ENCODE data around the gene NPFFR1. TPM values are rescaled to one million over a fixed set of nuclear protein-coding genes. Genes with fewer than 3 reads are reported as not detected.

The NPFFR1 gene
- total RNA-seq, 4 donors from 2014 or later = 0.16 TPM; not detected in 3

DNA sequence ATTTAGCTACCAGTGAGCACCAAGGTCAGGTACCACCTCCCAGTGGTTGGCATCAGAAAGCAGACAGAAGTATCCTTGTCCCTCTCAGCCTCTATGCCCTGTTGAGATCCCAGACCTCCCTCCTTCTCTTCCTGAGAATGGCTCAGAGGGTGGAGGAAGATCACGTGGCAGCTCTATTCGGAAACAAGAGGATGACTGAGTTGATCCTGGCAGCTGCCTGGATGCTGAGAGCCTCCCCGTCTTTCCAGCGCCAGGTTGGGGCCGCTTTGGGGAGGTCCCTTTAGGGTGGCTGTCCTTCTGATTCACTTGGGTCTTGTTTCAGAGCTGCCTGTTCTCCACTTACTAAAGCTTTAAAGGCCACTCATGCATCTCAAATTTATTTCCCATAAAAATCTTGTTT lies 36.9 kb upstream of the NPFFR1 start:
- Histone ChIP-seq H3K27me3 (no peaks in the 10 kb centered on the region), H3K27ac (no peak overlapping the region), H3K36me3 (no peaks in the 10 kb centered on the region), H3K9me3 (no peaks in the 10 kb centered on the region), H3K4me1 (no peaks in the 10 kb centered on the region), H3K4me3 (no peak overlapping the region)
- intact Hi-C loops (cut with DNase I; ENCODE audit: low total_unique reads) = no loop called here
- in situ Hi-C loops (cut with MboI; ENCODE audit: low pct_ligation_motif_present in 1 of 4, low pct_unique_long_range_greater_than_20kb in 1 of 4, low sequenced_read_pairs in 3 of 4) = no loop called here
- TF ChIP-seq, protein P1, sequence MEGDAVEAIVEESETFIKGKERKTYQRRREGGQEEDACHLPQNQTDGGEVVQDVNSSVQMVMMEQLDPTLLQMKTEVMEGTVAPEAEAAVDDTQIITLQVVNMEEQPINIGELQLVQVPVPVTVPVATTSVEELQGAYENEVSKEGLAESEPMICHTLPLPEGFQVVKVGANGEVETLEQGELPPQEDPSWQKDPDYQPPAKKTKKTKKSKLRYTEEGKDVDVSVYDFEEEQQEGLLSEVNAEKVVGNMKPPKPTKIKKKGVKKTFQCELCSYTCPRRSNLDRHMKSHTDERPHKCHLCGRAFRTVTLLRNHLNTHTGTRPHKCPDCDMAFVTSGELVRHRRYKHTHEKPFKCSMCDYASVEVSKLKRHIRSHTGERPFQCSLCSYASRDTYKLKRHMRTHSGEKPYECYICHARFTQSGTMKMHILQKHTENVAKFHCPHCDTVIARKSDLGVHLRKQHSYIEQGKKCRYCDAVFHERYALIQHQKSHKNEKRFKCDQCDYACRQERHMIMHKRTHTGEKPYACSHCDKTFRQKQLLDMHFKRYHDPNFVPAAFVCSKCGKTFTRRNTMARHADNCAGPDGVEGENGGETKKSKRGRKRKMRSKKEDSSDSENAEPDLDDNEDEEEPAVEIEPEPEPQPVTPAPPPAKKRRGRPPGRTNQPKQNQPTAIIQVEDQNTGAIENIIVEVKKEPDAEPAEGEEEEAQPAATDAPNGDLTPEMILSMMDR (IDR thresholded peaks at IDR 0.05) = no peak
- TF ChIP-seq EP300 (IDR thresholded peaks at IDR 0.05; ENCODE audit: low read depth) (no peak), POLR2AphosphoS5 (IDR thresholded peaks at IDR 0.05) (no peak), POLR2A (IDR thresholded peaks at IDR 0.05) (no peak)
- DNase-seq = no peak
- 87% methylated on average over 5 of the region's 5 CpGs; no CpG with 5 or more reads in 1 of the 2 donors for WGBS, 2 donors (ENCODE audit: low coverage in 1 of 2)

DNA sequence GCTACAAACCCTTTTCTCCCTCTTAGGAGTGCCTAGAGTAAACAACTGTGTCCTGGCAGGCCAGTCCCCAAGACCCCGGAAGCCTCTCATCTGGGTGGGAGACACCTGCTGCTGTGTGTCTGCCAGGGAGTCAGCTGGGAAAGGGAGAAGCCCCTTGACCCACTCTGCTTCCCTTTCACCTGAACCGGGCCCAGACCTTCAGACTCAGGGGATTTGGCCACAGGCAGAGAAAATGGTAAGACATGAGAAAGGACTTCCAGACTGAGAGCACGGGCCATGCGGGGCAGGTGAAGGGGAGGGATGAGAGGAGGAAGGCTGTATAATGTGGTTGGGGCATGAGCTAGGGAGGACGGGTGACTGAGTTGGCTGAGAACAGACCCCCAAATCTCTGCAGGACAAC lies 36.0 kb upstream of the NPFFR1 start:
- Histone ChIP-seq H3K27ac (no peak overlapping the region), H3K4me1 (no peaks in the 10 kb centered on the region), H3K27me3 (no peaks in the 10 kb centered on the region), H3K4me3 (no peak overlapping the region), H3K36me3 (no peaks in the 10 kb centered on the region), H3K9me3 (no peaks in the 10 kb centered on the region)
- DNase-seq = no peak
- intact Hi-C loops (cut with DNase I; ENCODE audit: low total_unique reads) = no loop called here
- in situ Hi-C loops (cut with MboI; ENCODE audit: low pct_ligation_motif_present in 1 of 4, low pct_unique_long_range_greater_than_20kb in 1 of 4, low sequenced_read_pairs in 3 of 4) = no loop called here
- WGBS, 2 donors (ENCODE audit: low coverage in 1 of 2) = 91 to 100% methylated on average over 2 to 5 of the region's 5 CpGs
- TF ChIP-seq, protein P1 (IDR thresholded peaks at IDR 0.05) = no peak
- TF ChIP-seq POLR2AphosphoS5 (IDR thresholded peaks at IDR 0.05) = no peak
- TF ChIP-seq POLR2A (IDR thresholded peaks at IDR 0.05) = no peak
- TF ChIP-seq EP300 (IDR thresholded peaks at IDR 0.05; ENCODE audit: low read depth) = no peak

DNA sequence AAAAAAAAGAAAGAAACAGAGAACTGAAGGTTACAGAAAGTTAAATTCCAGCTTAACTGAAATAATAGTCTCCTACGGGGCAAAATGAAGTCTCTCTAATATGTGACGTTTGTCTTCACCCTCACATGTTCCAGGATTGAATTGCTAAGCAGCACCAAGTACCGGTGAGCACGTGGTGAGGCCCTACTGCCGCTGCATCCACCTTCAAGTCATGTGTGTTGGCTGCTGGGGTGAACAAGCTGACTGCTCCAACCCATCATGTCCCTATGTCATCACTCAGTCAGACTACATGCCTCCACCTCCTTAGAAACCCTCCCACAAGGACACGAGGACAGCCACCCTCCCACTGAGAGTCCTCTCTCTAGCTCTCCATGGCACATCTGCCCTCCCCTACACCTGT lies 35.4 kb upstream of the NPFFR1 start:
- Histone ChIP-seq H3K4me1 (no peaks in the 10 kb centered on the region), H3K4me3 (no peak overlapping the region), H3K27me3 (no peaks in the 10 kb centered on the region), H3K27ac (no peak overlapping the region), H3K9me3 (no peaks in the 10 kb centered on the region), H3K36me3 (no peaks in the 10 kb centered on the region)
- intact Hi-C loops (cut with DNase I; ENCODE audit: low total_unique reads) = no loop called here
- no peak for DNase-seq
- no peak for TF ChIP-seq EP300 (IDR thresholded peaks at IDR 0.05; ENCODE audit: low read depth)
- TF ChIP-seq, protein P1 (IDR thresholded peaks at IDR 0.05) = no peak
- no peak for TF ChIP-seq POLR2AphosphoS5 (IDR thresholded peaks at IDR 0.05)
- no peak for TF ChIP-seq POLR2A (IDR thresholded peaks at IDR 0.05)
- in situ Hi-C loops (cut with MboI; ENCODE audit: low pct_ligation_motif_present in 1 of 4, low pct_unique_long_range_greater_than_20kb in 1 of 4, low sequenced_read_pairs in 3 of 4) = no loop called here
- WGBS, 2 donors (ENCODE audit: low coverage in 1 of 2) = 89% methylated on average over 6 of the region's 6 CpGs; no CpG with 5 or more reads in 1 of the 2 donors

DNA sequence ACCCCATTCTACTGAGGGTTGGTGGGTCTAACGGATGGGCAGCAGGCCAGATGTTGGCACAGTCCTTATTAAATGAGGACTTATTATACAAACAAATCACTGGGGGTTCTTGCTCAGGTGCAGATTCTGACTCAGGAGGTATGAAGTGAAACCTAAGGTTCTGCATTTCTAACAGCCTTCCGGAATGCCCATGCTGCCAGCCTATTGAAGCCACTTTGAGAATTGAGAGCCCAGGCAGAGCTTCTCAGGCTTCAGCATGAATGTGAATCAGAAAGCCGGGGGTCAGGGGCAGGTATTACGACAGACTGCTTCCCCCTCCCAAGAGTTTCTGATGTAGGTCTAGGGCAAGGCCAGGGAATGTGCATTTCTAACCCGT lies 34.1 kb upstream of the NPFFR1 start:
- DNase-seq = no peak
- no peak overlapping the region for H3K4me3 ChIP-seq
- intact Hi-C loops (cut with DNase I; ENCODE audit: low total_unique reads) = no loop called here
- in situ Hi-C loops (cut with MboI; ENCODE audit: low pct_ligation_motif_present in 1 of 4, low pct_unique_long_range_greater_than_20kb in 1 of 4, low sequenced_read_pairs in 3 of 4) = no loop called here
- H3K4me1 ChIP-seq = no peaks in the 10 kb centered on the region
- H3K9me3 ChIP-seq = no peaks in the 10 kb centered on the region
- H3K27ac ChIP-seq = no peak overlapping the region
- no peak for TF ChIP-seq EP300 (IDR thresholded peaks at IDR 0.05; ENCODE audit: low read depth)
- no peaks in the 10 kb centered on the region for H3K36me3 ChIP-seq
- 94% methylated on average over 5 of the region's 5 CpGs; no CpG with 5 or more reads in 1 of the 2 donors for WGBS, 2 donors (ENCODE audit: low coverage in 1 of 2)
- H3K27me3 ChIP-seq = no peaks in the 10 kb centered on the region

DNA sequence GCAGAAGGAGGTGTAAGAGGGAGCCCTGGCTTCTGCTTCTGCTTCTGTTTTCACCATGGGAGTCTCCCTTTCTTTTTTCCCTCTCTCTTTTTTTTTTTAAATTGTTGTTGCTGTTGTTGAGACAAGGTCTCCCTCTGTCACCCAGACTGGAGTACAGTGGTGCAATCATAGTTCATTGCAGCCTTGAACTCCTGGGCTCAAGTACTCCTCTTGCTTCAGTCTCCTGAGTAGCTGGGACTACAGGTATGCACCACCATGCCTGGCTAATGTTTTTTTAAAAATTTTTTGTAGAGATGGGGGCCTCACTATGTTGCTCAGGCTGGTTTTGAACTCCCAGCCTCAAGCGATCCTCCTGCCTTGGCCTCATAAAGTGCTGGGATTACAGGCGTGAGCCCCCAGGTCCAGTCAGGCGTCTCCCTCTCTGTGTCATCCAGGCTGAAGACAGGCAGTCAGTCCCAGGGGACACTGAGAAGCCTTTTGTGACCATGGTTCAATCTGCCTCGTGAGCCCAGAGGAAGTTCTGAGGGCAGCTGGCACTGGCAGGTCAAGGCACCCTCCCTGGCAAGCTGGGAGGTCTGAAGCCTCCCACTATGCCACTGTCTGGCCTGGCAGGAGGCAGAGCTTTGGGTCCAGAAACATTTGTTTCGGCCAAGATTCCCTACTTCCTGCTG lies 33.6 kb upstream of the NPFFR1 start:
- Histone ChIP-seq H3K27me3 (no peaks in the 10 kb centered on the region), H3K9me3 (no peaks in the 10 kb centered on the region), H3K4me3 (no peak overlapping the region), H3K4me1 (no peaks in the 10 kb centered on the region), H3K36me3 (no peaks in the 10 kb centered on the region), H3K27ac (no peak overlapping the region)
- 100% methylated on average over 4 of the region's 5 CpGs; no CpG with 5 or more reads in 1 of the 2 donors for WGBS, 2 donors (ENCODE audit: low coverage in 1 of 2)
- no peak for TF ChIP-seq EP300 (IDR thresholded peaks at IDR 0.05; ENCODE audit: low read depth)
- TF ChIP-seq POLR2A (IDR thresholded peaks at IDR 0.05) = no peak
- no peak for TF ChIP-seq POLR2AphosphoS5 (IDR thresholded peaks at IDR 0.05)
- TF ChIP-seq, protein P1 (IDR thresholded peaks at IDR 0.05) = no peak
- intact Hi-C loops (cut with DNase I; ENCODE audit: low total_unique reads) (no loop called here), in situ Hi-C loops (cut with MboI; ENCODE audit: low pct_ligation_motif_present in 1 of 4, low pct_unique_long_range_greater_than_20kb in 1 of 4, low sequenced_read_pairs in 3 of 4) (no loop called here)
- DNase-seq = no peak

All from transverse colon (tissue), 4 donors.